ENCODE measurements around the gene ARF6. TPM values are rescaled to one million over a fixed set of nuclear protein-coding genes. Genes with fewer than 3 reads are reported as not detected.

The ARF6 gene
- total and polyA plus RNA-seq, 10 of the 15 experiments (the other 5 are each of a cell fraction or from before 2014, with no cell fraction given) = 46.8 to 128 (median 71.9) TPM

DNA sequence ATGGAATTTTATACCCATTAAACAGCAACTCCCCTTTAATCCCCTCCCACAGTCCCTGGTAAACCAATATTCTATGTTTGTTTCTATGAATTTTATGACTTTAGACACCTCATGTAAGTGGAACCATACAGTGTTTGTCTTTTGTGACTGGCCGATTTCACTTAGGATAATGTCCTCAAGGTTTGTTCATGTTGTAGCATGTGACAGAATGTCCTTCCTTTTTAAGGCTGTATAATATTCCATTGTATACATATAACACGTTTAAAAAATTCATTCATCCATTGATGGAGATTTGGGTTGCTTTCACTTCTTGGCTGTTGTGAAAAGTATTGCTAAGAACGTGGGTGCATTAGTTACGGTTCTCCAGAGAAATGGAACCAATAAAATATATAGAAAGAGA is 40.2 kb downstream of the ARF6 start:
- no TSS peak for BruUV-seq (replicated peaks)
- no peak for ATAC-seq
- Histone ChIP-seq H3K9ac (ENCODE audit: control insufficient read depth, insufficient read depth, low read length) (no peak overlapping the region), H3K79me2 (ENCODE audit: control insufficient read depth, insufficient read depth, low read length) (no peaks in the 10 kb centered on the region), H3K36me3 (ENCODE audit: control insufficient read depth in 2 of 2, insufficient read depth in 2 of 2, low read length in 1 of 2) (no peaks in the 10 kb centered on the region), H3K4me3 (no peak overlapping the region), H2AFZ (ENCODE audit: control insufficient read depth, low read depth, low read length) (no peak overlapping the region), H3K4me2 (ENCODE audit: control insufficient read depth, insufficient read depth) (no peak overlapping the region), H3K27ac (ENCODE audit: control insufficient read depth, insufficient read depth) (no peak overlapping the region), H3K9me3 (replicated peaks; ENCODE audit: control insufficient read depth, insufficient read depth, low read length) (peaks cover 1% of the 10 kb centered on the region; the same call in 2 of the 3 replicates), H3K27me3 (replicated peaks in 1 of 2; ENCODE audit: control insufficient read depth in 2 of 2, insufficient read depth in 2 of 2, low read length in 1 of 2) (no peaks in the 10 kb centered on the region), H3K4me1 (ENCODE audit: control insufficient read depth, insufficient read depth, low read length) (peaks cover 16% of the 10 kb centered on the region), H4K20me1 (ENCODE audit: control insufficient read depth, insufficient read depth) (no peaks in the 10 kb centered on the region)
- intact Hi-C loops (cut with micrococcal nuclease; ENCODE audit: unreplicated experiment) = loop anchor here (1.0 kb wide), 1 partner anchor 38 kb away; no protein-coding TSS in a partner anchor
- WGBS (ENCODE audit: insufficient coverage, insufficient replicate concordance, low lambda C conversion rate, missing lambda C conversion rate) = over 99% methylated on average over 4 of the region's 4 CpGs
- no peak for FAIRE-seq
- ChIA-PET POLR2A (interaction anchor here (0.9 kb wide), 1 partner anchor 26 kb away, joined by 4 read pairs; no protein-coding TSS in a partner anchor), SMC1A (ENCODE audit: uncharacterized antibody, unreplicated experiment) (interaction anchor here (0.7 to 1.4 kb wide), 5 partner anchors 14 to 67 kb away, joined by 3 to 5 read pairs (median 3); no protein-coding TSS in a partner anchor), CTCF (interaction anchor here (0.6 to 0.7 kb wide), 3 partner anchors 10 to 58 kb away, joined by 3 to 4 read pairs (median 3); no protein-coding TSS in a partner anchor), RAD21 (ENCODE audit: unreplicated experiment) (no interaction called here)
- TF ChIP-seq GABPA (IDR thresholded peaks at IDR 0.05; ENCODE audit: low read depth) = no peak
- TF ChIP-seq SIN3A (IDR thresholded peaks at IDR 0.05; ENCODE audit: low read depth, low read length) = no peak
- no peak for TF ChIP-seq TCF12 (IDR thresholded peaks at IDR 0.05; ENCODE audit: low read depth, low read length)
- TF ChIP-seq PAX8 (IDR thresholded peaks at IDR 0.05) = no peak
- no peak for TF ChIP-seq RB1 (IDR thresholded peaks at IDR 0.05; ENCODE audit: borderline replicate concordance)
- TF ChIP-seq BCL3 (IDR thresholded peaks at IDR 0.05; ENCODE audit: borderline replicate concordance, insufficient read depth, low read depth, low read length, poor library complexity, severe bottlenecking) = no peak
- no peak for DNase-seq (ENCODE audit: low read depth, low spot score)
- in situ Hi-C loops (cut with MboI) = no loop called here
